Hematopoietic multipotent progenitor cell treated with erythropoietin and hydrocortisone succinate and interleukin-3 and kit ligand, for 6 days (in vitro differentiated cells): Measurements from ENCODE around the gene AHSA1.

Source experiments
- DNase-seq: peaks from one replicate; pipeline ENCODE4 v3.0.0-alpha.2; 2015

The AHSA1 gene

GRCh38 chr14:77474479-77475177 is 16.7 kb downstream of the AHSA1 start:
- peak; percentile 53 for DNase-seq

DNA sequence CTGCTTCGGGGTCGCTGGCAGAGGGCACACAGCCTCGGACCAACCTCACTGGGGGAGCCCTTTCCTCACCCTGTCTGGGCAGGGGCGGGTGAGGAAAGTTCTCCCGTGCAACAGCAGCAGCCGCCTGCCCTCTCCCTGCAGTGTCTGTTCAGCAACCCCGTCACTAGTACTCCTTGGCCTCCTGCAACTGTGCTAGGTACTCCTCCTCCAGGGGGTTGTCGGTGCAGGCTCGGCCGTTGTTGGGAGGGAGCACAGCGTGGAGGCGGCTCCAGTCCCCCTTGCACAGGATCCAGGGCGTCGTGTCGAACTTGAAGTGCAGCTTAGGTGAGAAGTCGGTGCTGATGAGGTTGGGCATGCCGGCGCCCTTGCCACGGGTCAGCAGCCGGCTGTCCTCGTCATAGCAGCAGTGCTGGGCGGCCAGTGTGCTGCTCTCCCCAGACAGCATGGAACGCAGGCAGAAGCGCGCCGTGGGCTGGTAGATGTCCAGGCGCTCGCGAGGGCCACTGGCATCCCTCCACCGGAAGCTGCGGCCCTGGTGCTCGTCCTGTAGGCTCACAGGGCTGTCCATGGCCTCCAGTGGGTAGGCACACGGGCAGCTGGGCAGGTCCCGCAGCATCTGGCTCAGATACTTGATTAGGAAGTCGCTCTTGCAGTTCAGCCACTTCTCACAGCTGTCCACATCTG is 17.7 kb downstream of the AHSA1 start:
- DNase-seq = no peak

- no peak for DNase-seq
Measured at GRCh38 chr14:77478029-77478428, 20.1 kb downstream of the AHSA1 start.

GRCh38 chr14:77478796-77479195 is 20.9 kb downstream of the AHSA1 start:
- DNase-seq = no peak

DNA sequence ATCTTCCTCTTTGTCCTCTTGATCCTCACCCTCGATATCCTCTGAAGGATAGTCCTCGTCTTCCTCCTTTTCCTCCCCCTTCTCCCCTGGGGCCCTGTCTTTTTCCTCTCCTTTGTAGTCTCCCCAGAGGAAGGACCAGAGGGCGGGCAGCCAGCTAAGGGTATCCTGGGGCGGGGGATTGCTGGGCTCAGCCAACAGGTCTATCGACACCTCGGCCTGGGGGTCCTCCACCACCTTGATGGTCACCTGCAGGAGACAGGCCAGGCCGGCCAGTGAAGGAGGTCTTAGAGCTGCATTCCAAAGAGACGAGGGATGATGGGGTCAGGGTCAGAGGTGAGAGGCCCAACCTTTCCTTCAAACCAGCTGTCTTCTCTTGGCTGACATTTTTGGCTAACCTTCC is 24.5 kb downstream of the AHSA1 start:
- DNase-seq = no peak

DNA sequence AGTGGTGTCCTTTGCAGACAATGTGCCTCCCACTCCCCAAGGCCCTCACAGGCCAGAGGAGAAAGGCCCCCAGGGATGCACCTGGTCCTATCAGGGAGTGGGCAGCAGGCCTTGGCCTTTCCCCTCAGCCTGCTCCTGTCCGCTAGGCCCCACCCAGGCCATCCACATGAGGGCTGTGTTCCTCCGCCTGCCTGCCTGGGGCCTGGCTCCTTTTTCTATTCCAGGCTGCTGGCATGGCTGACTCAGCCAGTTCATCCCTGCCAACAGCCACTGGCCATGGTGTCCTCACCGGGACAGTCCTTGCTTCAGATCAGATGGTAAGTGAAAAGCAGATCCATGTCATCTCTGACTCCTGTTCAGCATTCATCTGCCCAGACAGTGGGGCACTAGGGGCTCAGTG is 27.4 kb downstream of the AHSA1 start:
- no peak for DNase-seq

GRCh38 chr14:77485901-77486678 is 28.2 kb downstream of the AHSA1 start:
- no peak for DNase-seq

GRCh38 chr14:77488558-77488957 is 30.7 kb downstream of the AHSA1 start:
- DNase-seq = no peak

DNA sequence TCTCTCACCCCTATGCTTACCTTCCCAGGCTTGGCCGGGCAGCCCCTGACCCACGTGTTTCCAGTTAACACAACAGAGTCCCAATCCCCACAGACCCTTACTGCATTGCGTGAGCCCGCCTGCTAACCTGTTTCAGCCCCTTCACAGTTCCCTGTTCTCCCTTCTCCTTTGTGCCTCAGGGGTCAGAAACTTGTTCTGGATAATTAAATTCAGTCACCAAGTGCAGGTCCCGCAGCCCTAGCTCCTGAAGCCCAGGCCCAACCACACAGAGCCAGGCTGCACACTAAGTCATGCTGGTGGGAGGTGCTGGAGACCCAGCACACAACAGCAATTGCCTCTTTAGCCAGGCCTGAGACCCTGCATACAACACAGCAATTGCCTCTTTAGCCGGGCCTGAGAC is 31.1 kb downstream of the AHSA1 start:
- no peak for DNase-seq

DNA sequence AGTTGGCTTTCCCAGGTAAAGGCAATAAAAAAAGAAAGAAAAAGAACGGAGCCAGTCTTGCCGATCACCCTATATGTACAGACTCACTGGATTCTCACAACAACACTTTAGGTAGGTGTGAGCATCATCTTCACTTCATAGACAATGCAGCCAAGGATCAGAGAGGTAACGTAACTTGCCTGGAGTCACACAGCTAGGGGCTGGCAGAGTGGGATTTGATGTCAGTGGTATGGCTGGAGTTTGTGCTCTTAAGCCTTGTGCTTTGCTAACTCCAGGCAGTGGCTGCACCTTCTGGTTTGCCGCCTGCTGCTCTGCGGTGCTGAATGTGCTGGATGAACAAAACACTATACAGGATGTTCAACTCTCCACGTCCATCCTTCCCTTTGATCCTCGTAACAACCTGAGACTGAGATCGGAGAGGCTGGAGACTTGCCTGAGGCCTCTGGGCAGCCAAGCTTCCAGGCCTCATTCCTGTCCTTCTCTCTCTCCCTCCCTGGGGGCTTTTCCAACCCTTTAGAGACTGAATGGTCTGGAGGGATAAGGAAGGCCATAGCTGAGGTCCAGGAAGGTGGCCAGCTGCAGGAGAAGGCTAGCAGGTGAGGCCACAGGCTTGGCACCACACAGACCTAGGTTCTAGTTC is 32.6 kb downstream of the AHSA1 start:
- DNase-seq = no peak

- no peak for DNase-seq
Measured at GRCh38 chr14:77491056-77491455, 33.2 kb downstream of the AHSA1 start.

- no peak for DNase-seq
Measured at GRCh38 chr14:77495334-77495733, 37.4 kb downstream of the AHSA1 start.

- peak; percentile 61 for DNase-seq
Measured at GRCh38 chr14:77498120-77498979, 40.5 kb downstream of the AHSA1 start, which contains the start of gene ISM2. Gene ISM2 (minus strand): TSS chr14:77498816. CDS start chr14:77498793, 23 bp downstream.

- DNase-seq = no peak
Measured at GRCh38 chr14:77498984-77499527, 41.2 kb downstream of the AHSA1 start.

- no peak for DNase-seq
Measured at GRCh38 chr14:77502109-77502782, 44.4 kb downstream of the AHSA1 start.

DNA sequence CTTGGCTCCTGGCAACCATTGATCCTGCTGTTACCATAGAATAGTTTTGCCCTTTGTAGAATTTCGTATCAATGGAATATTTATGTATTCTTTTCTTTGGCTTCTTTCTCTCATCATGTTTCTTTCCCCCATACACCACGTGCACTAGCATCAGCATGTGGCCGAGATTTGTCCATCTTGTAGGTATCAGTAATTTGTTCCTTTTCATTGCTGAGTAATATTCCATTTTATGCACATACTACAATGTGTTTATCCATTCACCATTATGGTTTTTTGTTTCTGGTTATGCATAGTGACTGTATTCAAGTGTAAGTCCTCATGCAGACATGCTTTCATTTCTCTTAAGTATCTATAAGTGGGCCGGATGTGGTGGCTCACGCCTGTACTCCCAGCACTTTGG is 45.2 kb downstream of the AHSA1 start:
- no peak for DNase-seq

- no peak for DNase-seq
Measured at GRCh38 chr14:77505031-77505430, 47.1 kb downstream of the AHSA1 start.

DNA sequence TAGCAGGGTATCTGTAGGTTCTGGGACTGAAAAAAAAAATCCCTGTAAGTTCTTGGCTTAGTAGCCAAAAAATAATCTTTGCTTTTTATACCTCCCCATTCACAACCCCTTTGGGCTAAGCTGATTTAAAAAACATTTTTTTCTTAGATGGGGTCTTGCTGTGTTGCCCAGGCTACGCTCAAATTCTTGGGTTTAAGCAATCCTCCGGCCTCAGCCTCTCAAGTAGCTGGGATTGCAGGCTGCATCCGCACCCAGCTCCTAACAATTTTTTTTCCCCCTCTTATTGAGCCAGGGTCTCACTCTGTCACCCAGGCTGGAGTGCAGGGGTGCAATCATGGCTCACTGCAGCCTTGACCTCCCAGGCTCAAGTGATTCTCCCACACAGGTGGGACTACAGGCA is 49.9 kb downstream of the AHSA1 start:
- no peak for DNase-seq

DNA sequence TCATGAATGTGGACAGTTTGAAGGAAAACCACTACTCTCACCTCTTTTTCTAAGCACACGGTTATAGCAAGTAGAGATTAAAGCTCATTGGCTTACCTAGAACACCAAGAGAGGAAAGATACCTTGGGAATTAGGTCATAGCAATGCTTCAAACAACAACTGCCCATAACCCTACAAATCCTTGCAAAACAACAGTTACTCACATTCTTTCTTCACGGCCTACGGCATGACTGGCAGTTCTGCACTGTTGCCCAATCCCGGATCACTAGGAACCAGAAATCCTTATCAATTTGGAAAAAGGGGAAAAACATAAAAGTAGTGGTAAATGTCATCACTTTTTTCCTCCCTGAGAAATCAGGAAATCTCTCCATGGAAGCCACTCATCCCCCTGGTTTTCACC is 50.4 kb downstream of the AHSA1 start:
- no peak for DNase-seq

DNA sequence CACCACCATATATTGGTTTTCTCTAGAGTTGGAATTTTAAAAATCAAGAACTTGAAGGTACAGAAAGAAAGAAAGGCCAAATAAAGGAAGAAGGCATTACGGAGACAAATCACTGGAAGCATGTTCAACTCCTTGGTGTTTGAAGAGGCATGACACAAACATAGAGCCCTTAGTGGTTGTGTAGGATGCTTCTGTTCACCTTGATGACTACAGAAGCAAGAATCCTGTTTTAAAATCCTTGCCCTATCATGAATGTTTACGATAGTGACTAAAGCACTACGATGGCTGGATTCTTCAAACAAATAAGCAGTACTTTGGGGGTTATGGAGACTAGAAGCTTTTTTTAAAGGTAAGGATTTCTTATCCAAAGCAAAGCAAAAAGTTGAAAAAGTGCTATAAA is 51.0 kb downstream of the AHSA1 start:
- DNase-seq = no peak

GRCh38 chr14:77509366-77509765 is 51.5 kb downstream of the AHSA1 start:
- DNase-seq = no peak
